Astrocyte of the cerebellum (primary cell): Measurements from ENCODE around the gene SDHA.
"Not testable (repeated sequence)": the region's sequence is repeated elsewhere in the genome, so short reads cannot be mapped to it uniquely, and the experiment has no call there.

ENCODE experiments used
- DNase-seq: peaks from one replicate; pipeline ENCODE4 v3.0.0-alpha.2; 2011; ENCODE audit warnings: low read depth
- H3K4me3 ChIP-seq: 2 replicates; pipeline ENCODE4 v1.5.1; 2011; ENCODE audit warnings: mild to moderate bottlenecking, low read depth, low read length, moderate library complexity
- in situ Hi-C: cut with HindIII; loops from 2 replicates; pipeline ENCODE4 v1.10.0; 2017; ENCODE audit warnings: low sequenced_read_pairs
- TF ChIP-seq, protein P1 (sequence below): IDR thresholded peaks from 2 replicates; pipeline ENCODE4 v1.5.1; 2012; ENCODE audit warnings: low read length, low read depth, moderate library complexity, mild to moderate bottlenecking; ENCODE audit errors: missing control alignments

Gene SDHA

DNA sequence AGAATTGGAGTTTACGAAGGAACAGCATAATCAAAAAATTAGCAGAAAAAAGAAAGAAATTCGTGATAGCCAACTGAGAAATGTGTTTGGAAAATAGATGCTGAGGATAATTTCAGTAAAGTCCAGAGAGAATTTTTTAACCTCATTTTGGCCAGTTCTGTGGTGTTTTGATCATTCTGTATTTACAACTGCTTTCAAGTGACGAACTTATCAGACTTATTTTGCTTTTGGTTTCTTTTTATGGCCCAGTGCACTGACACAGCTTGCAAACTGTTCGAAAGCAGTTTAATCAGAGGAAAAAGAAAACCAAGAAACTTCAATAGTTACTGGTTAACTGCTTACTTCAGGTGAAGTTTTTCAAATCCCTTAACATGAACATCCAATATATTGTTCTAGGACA lies 1.9 kb downstream of the SDHA start:
- H3K4me3 ChIP-seq: peak overlapping the region; percentile 95
- no peak for DNase-seq
- TF ChIP-seq, protein P1, sequence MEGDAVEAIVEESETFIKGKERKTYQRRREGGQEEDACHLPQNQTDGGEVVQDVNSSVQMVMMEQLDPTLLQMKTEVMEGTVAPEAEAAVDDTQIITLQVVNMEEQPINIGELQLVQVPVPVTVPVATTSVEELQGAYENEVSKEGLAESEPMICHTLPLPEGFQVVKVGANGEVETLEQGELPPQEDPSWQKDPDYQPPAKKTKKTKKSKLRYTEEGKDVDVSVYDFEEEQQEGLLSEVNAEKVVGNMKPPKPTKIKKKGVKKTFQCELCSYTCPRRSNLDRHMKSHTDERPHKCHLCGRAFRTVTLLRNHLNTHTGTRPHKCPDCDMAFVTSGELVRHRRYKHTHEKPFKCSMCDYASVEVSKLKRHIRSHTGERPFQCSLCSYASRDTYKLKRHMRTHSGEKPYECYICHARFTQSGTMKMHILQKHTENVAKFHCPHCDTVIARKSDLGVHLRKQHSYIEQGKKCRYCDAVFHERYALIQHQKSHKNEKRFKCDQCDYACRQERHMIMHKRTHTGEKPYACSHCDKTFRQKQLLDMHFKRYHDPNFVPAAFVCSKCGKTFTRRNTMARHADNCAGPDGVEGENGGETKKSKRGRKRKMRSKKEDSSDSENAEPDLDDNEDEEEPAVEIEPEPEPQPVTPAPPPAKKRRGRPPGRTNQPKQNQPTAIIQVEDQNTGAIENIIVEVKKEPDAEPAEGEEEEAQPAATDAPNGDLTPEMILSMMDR: no peak
- in situ Hi-C loops: no loop called here

DNA sequence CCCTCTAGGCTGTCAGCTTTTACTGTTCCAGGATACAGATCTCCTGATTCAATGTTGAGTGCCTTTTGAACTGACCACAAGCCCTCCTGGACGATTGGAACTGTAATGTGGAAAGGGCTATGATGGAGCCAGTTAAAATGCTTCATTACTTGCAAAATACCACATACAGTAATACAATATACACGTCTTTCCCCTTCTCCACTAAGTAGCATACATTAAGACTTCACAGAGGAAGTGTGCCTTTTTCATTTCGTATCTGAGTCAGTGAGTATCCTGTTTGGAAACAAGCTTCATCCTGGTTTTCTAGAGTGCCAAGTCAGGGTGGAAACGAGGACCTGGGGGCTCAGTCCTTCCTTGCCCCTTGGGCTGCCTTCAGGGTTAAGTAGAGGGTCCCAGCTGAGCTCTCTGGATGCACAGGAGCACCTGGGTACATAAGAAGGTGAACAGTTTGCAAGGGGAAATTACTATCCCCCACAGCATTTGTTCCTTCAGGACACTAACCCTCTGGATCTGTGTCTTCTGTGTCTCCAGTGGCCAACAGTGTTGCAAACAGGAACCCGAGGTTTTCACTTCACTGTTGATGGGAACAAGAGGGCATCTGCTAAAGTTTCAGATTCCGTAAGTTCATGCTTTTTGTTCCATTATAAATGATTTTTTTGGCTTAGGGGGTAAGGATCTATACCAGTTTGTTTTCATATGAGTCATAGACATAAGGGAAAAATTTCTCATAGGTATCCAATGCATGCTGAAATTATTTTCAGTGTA lies 5.0 kb downstream of the SDHA start:
- H3K4me3 ChIP-seq, in situ Hi-C loops, DNase-seq: not testable (repeated sequence)

DNA sequence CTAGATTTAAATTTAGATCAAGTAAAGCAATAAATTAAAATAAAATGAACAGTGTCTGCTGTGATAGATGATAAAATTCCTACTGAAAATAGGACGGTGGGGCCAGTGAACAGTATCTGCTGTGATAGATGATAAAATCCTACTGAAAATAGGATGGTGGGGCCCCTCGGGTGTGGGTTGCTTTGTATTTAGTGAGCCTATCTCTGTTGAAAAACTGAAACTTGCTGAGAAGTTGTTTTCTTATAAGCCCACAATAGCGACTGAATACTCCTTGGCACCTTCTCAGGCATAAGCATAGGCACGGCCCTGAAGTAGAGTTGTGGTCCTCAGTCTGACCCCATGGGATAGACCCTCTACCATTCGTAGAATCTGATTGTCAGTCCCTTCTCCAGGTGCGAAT lies 5.7 kb downstream of the SDHA start:
- in situ Hi-C loops: no loop called here
- H3K4me3 ChIP-seq: no peak overlapping the region
- no peak for DNase-seq
- TF ChIP-seq, protein P1: no peak

DNA sequence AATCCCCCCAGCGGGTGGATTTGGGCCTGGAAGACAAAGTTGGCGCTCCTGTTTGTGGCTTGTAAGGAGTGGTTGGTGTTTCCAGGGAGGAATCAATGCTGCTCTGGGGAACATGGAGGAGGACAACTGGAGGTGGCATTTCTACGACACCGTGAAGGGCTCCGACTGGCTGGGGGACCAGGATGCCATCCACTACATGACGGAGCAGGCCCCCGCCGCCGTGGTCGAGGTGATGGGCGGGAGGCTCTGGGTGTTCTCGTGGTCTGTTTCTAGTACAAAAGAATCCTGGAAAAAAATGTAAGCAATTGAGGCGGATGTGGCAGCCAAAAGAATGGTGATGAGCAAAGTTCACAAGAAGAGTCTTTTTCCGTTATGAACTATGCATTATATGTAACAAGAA lies 7.2 kb downstream of the SDHA start:
- no peak overlapping the region for H3K4me3 ChIP-seq
- TF ChIP-seq, protein P1: no peak
- in situ Hi-C loops: no loop called here
- no peak for DNase-seq

DNA sequence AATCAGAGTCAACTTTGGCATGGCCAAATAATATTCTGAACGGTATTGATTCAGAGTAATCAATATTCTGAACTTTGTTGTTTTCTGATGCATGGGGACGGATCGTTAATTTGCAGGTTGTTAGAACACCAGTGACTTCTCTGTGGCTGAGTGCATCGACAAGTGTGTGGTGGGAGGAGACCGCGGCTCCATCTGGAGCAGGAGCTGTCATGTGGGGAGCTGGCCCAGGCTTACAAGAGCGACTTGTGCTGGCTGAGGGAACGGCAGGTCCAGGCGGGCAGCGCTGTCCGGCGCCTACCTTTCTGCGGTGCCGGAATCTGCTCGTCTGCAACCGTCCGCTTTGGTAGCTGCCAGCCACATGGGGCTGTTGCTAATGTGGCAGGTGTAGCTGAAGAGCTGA lies 9.3 kb downstream of the SDHA start:
- H3K4me3 ChIP-seq, DNase-seq, in situ Hi-C loops: not testable (repeated sequence)

DNA sequence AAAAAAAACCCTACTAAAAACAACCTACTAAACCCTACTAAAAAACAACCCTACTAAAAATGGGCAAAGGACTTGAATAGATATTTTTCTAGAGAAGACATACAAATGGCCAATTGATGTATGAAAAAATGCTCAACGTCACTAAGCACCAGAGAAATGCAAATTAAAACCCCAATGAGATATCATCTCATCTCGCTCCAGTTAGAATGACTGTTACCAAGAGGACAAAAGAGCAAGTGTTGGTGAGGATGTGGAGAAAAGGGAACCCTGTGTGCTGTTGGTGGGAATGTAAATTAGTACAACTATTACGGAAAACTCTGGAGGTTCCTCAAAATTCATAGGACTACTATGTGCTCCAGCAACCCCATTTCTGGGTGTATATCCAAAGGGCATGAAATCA lies 10.8 kb downstream of the SDHA start:
- in situ Hi-C loops: no loop called here
- TF ChIP-seq, protein P1: no peak
- no peak overlapping the region for H3K4me3 ChIP-seq
- DNase-seq: no peak

DNA sequence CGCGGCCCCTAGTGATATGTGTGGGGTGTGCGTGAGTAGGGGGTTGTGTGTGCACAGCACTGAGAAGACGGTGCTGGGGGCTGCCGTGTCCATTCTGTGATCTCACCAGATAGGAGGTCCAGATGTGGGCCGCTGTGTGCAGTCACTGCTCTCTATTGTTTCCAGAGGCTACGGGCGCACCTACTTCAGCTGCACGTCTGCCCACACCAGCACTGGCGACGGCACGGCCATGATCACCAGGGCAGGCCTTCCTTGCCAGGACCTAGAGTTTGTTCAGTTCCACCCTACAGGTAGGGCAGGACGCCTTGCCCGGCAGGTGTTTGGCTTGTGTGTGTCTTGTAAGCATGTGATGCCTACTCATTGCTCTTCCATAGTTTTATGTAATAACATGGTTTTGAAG lies 12.6 kb downstream of the SDHA start:
- no peak overlapping the region for H3K4me3 ChIP-seq
- DNase-seq: no peak
- TF ChIP-seq, protein P1: no peak
- in situ Hi-C loops: no loop called here

DNA sequence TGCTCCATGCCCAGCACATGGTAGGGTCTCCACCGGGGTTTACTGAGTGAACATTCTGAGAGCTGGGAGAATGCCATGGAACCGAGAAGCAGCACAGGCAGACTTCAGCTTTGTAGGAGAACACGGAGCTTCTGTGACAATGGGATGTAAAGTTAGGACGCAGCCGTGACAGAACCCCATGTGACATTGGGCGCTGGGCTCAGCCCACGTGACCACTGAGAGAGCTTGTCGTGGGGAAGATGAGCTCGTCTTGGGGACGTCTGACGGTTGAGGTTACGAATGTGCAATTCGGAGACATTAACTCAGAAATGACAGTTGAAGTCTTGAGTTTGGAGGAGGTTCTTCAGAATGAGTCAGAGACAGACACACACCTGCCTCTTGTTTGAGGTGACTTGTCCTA lies 13.5 kb downstream of the SDHA start:
- in situ Hi-C loops: no loop called here
- DNase-seq: no peak
- no peak overlapping the region for H3K4me3 ChIP-seq
- TF ChIP-seq, protein P1: no peak

DNA sequence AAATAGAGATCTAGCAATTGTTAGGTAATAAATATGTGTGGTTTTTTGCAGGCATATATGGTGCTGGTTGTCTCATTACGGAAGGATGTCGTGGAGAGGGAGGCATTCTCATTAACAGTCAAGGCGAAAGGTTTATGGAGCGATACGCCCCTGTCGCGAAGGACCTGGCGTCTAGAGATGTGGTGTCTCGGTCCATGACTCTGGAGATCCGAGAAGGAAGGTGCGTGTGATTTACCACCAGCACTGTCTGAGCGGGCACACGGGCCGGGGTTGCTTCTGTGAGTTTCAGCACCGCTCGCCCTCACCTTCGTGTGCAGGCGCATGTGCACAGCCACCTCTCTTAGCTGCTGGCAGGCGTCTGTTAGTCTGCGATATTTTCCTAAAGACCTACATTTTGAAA lies 15.3 kb downstream of the SDHA start:
- in situ Hi-C loops, DNase-seq, H3K4me3 ChIP-seq: not testable (repeated sequence)
